Brain microvascular endothelial cell (primary cell): ENCODE data around the gene RPL19.

Source experiments
- DNase-seq: peaks from one replicate; pipeline ENCODE4 v3.0.0-alpha.2; 2020
- H3K27ac ChIP-seq: fragments of 250-450 bp; sonication (Bioruptor Pico); 2 replicates; pipeline ENCODE4 v1.5.1; 2020; ENCODE audit warnings: mild to moderate bottlenecking, moderate library complexity
- H3K27me3 ChIP-seq: fragments of 250-450 bp; sonication (Bioruptor Pico); replicated peaks from 2 replicates; pipeline ENCODE4 v1.5.1; 2020; ENCODE audit warnings: mild to moderate bottlenecking
- H3K36me3 ChIP-seq: fragments of 250-450 bp; sonication (Bioruptor Pico); replicated peaks from 2 replicates; pipeline ENCODE4 v1.5.1; 2020; ENCODE audit warnings: mild to moderate bottlenecking
- H3K4me3 ChIP-seq: 2 replicates; pipeline ENCODE4 v1.5.1; 2011; ENCODE audit warnings: low read depth, mild to moderate bottlenecking, control low read depth, low read length, moderate library complexity
- in situ Hi-C: cut with HindIII; loops from 2 replicates; pipeline ENCODE4 v1.10.0; 2017; ENCODE audit warnings: low sequenced_read_pairs, low pct_ligation_motif_present
- TF ChIP-seq, protein P1 (sequence below): IDR thresholded peaks from 2 replicates; pipeline ENCODE4 v1.5.1; 2011; ENCODE audit warnings: low read depth, mild to moderate bottlenecking, moderate library complexity, low read length, control low read depth, inconsistent platforms; ENCODE audit errors: missing control alignments

RPL19 gene

DNA sequence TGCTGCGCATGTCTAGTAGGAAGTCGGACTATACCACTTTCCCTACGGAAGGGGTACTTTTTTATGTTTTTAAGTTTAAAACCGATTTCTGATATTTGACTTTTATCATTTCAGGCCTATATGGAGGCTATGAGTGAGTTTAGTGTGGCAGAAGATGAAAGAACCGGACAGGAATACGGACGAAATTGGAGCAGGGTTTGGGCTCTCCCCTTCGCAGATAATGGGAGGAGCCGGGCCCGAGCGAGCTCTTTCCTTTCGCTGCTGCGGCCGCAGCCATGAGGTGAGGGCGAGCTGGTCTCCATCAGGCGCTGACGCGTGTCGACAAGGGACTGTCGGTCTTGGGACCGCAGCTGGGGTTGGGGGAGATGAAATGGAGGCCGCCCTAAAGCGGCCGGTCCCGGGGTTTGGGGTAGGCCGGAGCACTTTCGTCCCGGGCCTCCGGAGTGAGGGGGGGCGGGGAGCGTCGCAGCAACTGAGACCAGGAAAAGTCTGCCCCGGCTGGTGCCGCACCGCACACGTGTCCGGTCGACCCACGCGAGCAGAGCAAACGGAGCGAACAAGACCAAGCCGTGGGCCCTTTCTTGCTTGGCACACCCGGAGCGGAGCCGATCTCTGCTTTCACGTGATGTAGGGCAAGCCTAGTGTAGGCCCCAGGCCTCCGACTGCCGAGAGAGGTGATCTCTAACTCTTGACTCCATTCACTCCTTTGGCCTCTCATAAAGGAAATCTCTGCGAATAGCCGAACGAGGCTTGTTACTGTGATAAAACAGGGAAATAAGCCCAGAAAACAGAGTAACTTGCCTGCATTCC, at the start of gene RPL19:
Gene RPL19 (plus strand): TSS at position 214 of the 810 bp plus-strand sequence. CDS start 62 bp downstream, at position 276.
- in situ Hi-C loops, result no loop called here
- Histone ChIP-seq H3K36me3 (peaks cover 43% of the 10 kb centered on the region), H3K27me3 (no peaks in the 10 kb centered on the region), H3K4me3 (peak within 1 kb of the TSS; percentile 94), H3K27ac (peak within 1 kb of the TSS; percentile 100)
- TF ChIP-seq, protein P1, sequence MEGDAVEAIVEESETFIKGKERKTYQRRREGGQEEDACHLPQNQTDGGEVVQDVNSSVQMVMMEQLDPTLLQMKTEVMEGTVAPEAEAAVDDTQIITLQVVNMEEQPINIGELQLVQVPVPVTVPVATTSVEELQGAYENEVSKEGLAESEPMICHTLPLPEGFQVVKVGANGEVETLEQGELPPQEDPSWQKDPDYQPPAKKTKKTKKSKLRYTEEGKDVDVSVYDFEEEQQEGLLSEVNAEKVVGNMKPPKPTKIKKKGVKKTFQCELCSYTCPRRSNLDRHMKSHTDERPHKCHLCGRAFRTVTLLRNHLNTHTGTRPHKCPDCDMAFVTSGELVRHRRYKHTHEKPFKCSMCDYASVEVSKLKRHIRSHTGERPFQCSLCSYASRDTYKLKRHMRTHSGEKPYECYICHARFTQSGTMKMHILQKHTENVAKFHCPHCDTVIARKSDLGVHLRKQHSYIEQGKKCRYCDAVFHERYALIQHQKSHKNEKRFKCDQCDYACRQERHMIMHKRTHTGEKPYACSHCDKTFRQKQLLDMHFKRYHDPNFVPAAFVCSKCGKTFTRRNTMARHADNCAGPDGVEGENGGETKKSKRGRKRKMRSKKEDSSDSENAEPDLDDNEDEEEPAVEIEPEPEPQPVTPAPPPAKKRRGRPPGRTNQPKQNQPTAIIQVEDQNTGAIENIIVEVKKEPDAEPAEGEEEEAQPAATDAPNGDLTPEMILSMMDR, result no peak
- DNase-seq, result no peak

DNA sequence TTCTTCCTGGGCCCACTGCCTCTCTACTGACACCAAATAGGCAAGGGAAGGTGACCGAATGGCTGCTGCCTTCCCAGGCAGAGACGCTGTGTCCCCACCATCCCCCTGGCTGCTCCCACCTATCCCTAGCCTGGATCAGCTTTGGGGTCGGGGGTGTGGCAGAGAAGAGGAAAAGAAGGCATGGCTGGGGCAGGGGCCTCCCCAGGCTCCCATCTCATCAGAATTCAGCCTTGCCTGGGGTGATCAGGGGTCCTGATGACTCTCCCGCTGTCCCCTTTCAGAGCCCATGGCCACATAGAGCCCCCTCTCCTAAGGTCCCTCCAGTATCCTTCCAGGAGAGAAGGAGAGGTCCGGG, 49.3 kb upstream of the RPL19 start:
- Histone ChIP-seq H3K27ac (no peak overlapping the region), H3K4me3 (no peak overlapping the region), H3K27me3 (peaks cover 8% of the 10 kb centered on the region), H3K36me3 (no peaks in the 10 kb centered on the region)
- in situ Hi-C loops, result no loop called here
- TF ChIP-seq, protein P1, result no peak
- DNase-seq, result no peak

DNA sequence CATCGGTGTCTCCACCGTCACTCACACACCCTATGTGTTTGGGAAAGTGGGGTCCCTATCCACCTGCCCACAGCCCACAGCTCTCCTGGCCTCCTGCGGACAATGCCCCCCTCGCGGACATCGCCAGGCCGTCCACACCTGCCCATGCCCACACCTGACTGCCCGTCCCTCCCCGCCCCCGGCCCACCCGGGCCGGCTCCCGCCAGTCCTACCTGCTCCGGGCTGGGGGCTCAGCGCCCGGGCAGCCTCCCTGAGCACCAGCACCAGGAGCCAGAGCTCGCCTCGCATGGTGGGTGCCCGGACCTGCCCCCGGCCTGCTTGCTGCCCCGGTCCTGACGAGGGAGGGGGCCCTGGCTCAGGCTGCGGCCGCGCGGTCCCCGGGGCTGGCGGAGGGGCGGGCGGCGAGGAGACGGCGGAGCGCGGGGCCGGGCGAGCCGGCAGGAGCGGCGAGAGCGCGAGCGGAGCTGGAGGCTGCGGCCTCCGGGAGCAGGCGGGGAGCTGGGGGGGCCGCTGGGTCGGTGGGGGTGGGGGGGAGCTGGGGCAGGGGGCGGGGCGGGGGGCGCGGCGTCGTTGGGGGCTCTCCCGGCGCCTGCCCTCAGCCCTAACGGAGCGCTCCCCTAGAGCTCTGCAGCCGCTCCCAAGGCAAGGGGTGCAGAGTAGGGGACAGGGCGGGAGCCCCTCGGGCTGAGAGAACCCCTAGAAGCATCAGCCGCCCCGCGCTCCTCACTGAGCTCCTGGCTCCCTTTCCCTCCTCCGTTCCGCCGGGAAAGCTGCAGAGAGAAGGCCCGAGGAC, 48.7 kb upstream of the RPL19 start, which contains the start of gene PLXDC1:
Gene PLXDC1 (minus strand): TSS at position 488 of the 793 bp plus-strand sequence. CDS start 200 bp downstream, at position 288.
- in situ Hi-C loops, result no loop called here
- Histone ChIP-seq H3K27ac (no peak within 1 kb of the TSS), H3K36me3 (no peaks in the 10 kb centered on the region), H3K27me3 (peaks cover 8% of the 10 kb centered on the region), H3K4me3 (peak within 1 kb of the TSS; percentile 89)
- TF ChIP-seq, protein P1, result no peak
- no peak for DNase-seq

DNA sequence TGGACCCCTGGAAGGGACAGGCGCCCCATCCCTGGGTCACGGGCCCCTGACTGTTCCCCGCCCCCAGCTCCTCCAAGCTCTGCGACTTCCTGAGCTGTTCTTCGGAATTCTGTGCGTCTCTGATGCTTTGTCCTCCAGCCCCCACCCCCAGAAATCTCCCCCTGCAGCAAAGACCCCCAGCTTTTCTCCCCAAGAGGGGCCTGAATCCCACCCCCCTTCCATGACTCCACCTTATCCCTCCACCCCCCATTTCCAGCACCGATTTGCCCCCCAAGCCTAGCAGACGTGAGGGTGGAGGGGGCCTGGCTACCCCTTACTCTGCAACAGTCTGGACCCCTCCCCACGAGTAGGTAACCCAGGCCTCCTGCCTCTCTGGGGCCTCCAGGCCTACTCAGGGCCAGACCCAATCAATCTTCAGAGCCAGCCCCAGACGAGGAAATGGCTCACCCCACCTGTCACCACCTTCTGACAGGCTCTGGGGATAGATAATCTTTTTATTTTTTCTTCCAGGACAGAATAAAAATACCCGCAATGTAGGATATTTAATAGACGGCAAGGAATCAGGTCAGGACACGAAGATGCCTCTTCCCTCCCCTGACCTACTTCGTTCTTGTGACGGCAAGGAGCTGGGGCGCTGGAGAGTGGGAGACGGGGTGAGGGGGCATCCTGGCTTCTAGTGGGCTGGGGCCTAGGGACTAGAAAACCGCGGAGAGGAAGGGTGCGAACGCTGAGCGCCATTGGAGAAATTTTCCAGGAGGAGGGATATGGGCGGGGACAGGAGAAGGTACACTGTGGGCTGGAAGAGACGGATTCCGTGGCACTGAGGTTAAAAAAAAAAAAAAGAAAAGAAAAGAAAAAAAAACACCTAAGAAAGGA, 47.9 kb upstream of the RPL19 start:
- Histone ChIP-seq H3K36me3 (no peaks in the 10 kb centered on the region), H3K27ac (no peak overlapping the region), H3K4me3 (peak overlapping the region; percentile 89), H3K27me3 (peaks cover 8% of the 10 kb centered on the region)
- TF ChIP-seq, protein P1, result no peak
- no peak for DNase-seq
- in situ Hi-C loops, result no loop called here

DNA sequence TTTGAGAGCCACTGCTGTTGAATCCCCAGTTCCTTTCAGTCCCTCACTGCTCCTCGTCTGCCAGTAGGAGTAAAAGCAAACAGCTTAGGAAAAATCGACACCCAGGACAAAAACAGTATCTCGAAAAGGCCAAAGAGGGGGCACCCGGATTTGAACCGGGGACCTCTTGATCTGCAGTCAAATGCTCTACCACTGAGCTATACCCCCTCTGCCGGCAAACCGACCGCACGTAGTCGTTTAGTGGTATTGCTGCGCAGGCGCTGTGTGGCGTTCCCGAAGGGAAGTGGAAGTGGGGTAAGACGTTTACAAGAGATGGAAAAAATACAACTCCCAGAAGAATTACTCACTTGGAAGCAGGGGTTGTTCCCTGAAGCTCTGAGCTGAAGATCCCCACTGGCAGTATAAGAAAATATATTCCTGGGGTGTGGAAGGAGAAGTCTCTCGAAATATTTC, 46.5 kb upstream of the RPL19 start:
- H3K27me3 ChIP-seq, result peaks cover 8% of the 10 kb centered on the region
- no peak overlapping the region for H3K27ac ChIP-seq
- in situ Hi-C loops, result no loop called here
- TF ChIP-seq, protein P1, result peak; percentile 41
- DNase-seq, result peak; percentile 86
- H3K4me3 ChIP-seq, result peak overlapping the region; percentile 89
- no peaks in the 10 kb centered on the region for H3K36me3 ChIP-seq
